Measurements from ENCODE around the gene GIT2.

DNA sequence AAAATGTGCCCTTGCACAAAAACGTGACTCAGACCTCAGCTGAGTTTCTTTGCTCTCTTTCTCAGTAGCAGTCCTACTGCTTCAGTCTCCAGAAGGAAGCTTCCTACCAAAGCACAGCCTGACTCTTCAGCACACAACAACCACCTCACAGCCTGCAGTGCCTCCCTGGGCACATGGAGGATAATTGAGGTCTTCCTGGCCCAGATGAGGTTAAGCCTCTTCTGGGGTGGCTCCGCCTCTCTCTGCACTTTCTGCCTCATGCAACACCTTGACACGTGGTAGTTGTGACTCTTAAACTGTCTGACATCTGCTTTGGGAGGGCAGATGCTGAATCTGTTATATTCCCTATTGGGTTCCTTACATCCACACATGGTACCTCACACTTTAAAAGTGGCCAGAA, 33.8 kb downstream of the GIT2 start:
- TF ChIP-seq, protein P1, sequence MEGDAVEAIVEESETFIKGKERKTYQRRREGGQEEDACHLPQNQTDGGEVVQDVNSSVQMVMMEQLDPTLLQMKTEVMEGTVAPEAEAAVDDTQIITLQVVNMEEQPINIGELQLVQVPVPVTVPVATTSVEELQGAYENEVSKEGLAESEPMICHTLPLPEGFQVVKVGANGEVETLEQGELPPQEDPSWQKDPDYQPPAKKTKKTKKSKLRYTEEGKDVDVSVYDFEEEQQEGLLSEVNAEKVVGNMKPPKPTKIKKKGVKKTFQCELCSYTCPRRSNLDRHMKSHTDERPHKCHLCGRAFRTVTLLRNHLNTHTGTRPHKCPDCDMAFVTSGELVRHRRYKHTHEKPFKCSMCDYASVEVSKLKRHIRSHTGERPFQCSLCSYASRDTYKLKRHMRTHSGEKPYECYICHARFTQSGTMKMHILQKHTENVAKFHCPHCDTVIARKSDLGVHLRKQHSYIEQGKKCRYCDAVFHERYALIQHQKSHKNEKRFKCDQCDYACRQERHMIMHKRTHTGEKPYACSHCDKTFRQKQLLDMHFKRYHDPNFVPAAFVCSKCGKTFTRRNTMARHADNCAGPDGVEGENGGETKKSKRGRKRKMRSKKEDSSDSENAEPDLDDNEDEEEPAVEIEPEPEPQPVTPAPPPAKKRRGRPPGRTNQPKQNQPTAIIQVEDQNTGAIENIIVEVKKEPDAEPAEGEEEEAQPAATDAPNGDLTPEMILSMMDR (conservative IDR thresholded peaks at IDR 0.05 in 1 of 2, IDR thresholded peaks at IDR 0.05 in 1 of 2; ENCODE audit: extremely low read depth in 1 of 2, insufficient read depth in 1 of 2, low read depth in 1 of 2, low read length in 2 of 2): no peak
- no peak for TF ChIP-seq EZH2 (IDR thresholded peaks at IDR 0.05; ENCODE audit: borderline replicate concordance, low read length)
